ENCODE results near the gene ZSCAN16. TPM values are rescaled to one million over a fixed set of nuclear protein-coding genes. Genes with fewer than 3 reads are reported as not detected.
A peak's percentile ranks its signal among the peaks of the same experiment; 100 is the strongest.

ZSCAN16 gene
- total RNA-seq, 1 donor from 2014 or later, result 5.1 TPM

- peaks cover 37% of the 10 kb centered on the region for H3K4me1 Mint-ChIP-seq (ENCODE audit: unreplicated experiment)
- peak overlapping the region; percentile 84 for H3K4me3 Mint-ChIP-seq (ENCODE audit: unreplicated experiment)
- H3K27me3 Mint-ChIP-seq (ENCODE audit: unreplicated experiment), result no peaks in the 10 kb centered on the region
- TF ChIP-seq CTCF (IDR thresholded peaks at IDR 0.05), result no peak
- peak overlapping the region; percentile 93 for H3K27ac Mint-ChIP-seq (ENCODE audit: unreplicated experiment)
- peaks cover 5% of the 10 kb centered on the region for H3K36me3 Mint-ChIP-seq (ENCODE audit: unreplicated experiment)
- DNase-seq (ENCODE audit: extremely low spot score, unreplicated experiment), result no peak
- H3K9me3 Mint-ChIP-seq (ENCODE audit: unreplicated experiment), result no peaks in the 10 kb centered on the region
These were observed 13.1 kb downstream of the ZSCAN16 start for GRCh38 chr6:28137505-28137981.

- peaks cover 44% of the 10 kb centered on the region for H3K4me1 Mint-ChIP-seq (ENCODE audit: unreplicated experiment)
- H3K9me3 Mint-ChIP-seq (ENCODE audit: unreplicated experiment), result no peaks in the 10 kb centered on the region
- H3K27ac Mint-ChIP-seq (ENCODE audit: unreplicated experiment), result no peak overlapping the region
- no peaks in the 10 kb centered on the region for H3K27me3 Mint-ChIP-seq (ENCODE audit: unreplicated experiment)
- no peak for DNase-seq (ENCODE audit: extremely low spot score, unreplicated experiment)
- TF ChIP-seq CTCF (IDR thresholded peaks at IDR 0.05), result no peak
- H3K4me3 Mint-ChIP-seq (ENCODE audit: unreplicated experiment), result peak overlapping the region; percentile 19
- peaks cover 7% of the 10 kb centered on the region for H3K36me3 Mint-ChIP-seq (ENCODE audit: unreplicated experiment)
These were observed 15.6 kb downstream of the ZSCAN16 start for GRCh38 chr6:28139860-28140543.

GRCh38 chr6:28140616-28141015, 16.2 kb downstream of the ZSCAN16 start:
- Mint-ChIP-seq H3K27ac (ENCODE audit: unreplicated experiment) (no peak overlapping the region), H3K36me3 (ENCODE audit: unreplicated experiment) (peaks cover 14% of the 10 kb centered on the region), H3K27me3 (ENCODE audit: unreplicated experiment) (no peaks in the 10 kb centered on the region), H3K9me3 (ENCODE audit: unreplicated experiment) (no peaks in the 10 kb centered on the region), H3K4me1 (ENCODE audit: unreplicated experiment) (peaks cover 45% of the 10 kb centered on the region), H3K4me3 (ENCODE audit: unreplicated experiment) (peak overlapping the region; percentile 19)
- DNase-seq (ENCODE audit: extremely low spot score, unreplicated experiment), result no peak
- no peak for TF ChIP-seq CTCF (IDR thresholded peaks at IDR 0.05)

GRCh38 chr6:28141500-28142329, 17.3 kb downstream of the ZSCAN16 start, which contains the start of gene ZKSCAN8:
Gene ZKSCAN8 (plus strand): TSS chr6:28141883. CDS start chr6:28148408, 6,525 bp downstream.
- DNase-seq (ENCODE audit: extremely low spot score, unreplicated experiment), result peak; percentile 88
- no peaks in the 10 kb centered on the region for H3K9me3 Mint-ChIP-seq (ENCODE audit: unreplicated experiment)

More at GRCh38 chr6:28141500-28142329, 17.3 kb downstream of the ZSCAN16 start, which contains the start of gene ZKSCAN8:
- Mint-ChIP-seq H3K27ac (ENCODE audit: unreplicated experiment) (peak within 1 kb of the TSS; percentile 93), H3K4me1 (ENCODE audit: unreplicated experiment) (peaks cover 41% of the 10 kb centered on the region), H3K4me3 (ENCODE audit: unreplicated experiment) (peak within 1 kb of the TSS; percentile 97), H3K36me3 (ENCODE audit: unreplicated experiment) (peaks cover 23% of the 10 kb centered on the region), H3K27me3 (ENCODE audit: unreplicated experiment) (no peaks in the 10 kb centered on the region)
- no peak for TF ChIP-seq CTCF (IDR thresholded peaks at IDR 0.05)

Measured in osteocyte (in vitro differentiated cells).